Erythroblast (primary cell): Measurements from ENCODE around the gene PCCB.

Experiments used
- GATA1 ChIP-seq: IDR thresholded peaks from 2 replicates; pipeline ENCODE4 v1.6.1; 2011; ENCODE audit warnings: low read depth, mild to moderate bottlenecking, control low read depth, low read length, moderate library complexity
- POLR2A ChIP-seq: IDR thresholded peaks from 2 replicates; pipeline ENCODE4 v1.6.1; 2011; ENCODE audit warnings: mild to moderate bottlenecking, low read length

DNA sequence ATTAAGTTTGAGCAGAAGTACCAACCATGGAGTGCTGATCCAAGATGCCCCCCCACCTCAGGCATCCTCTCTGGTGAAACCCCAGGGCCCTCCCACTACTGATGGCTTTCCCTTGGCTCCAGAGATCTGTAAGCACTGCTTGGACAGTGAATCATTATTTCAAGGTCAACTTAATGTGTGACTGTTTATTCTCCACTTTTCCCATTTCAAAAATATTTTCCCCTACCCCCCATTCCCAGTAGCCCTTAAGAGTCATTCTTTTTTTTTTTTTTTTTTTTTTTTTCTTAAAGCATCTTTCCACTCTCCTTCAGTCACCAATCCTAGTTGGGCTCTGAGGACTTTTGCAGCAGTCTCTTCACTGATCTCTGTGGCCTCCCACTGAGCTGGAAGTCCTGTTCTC is 82.6 kb downstream of the PCCB start:
- TF ChIP-seq POLR2A: no peak
- no peak for TF ChIP-seq GATA1
